ENCODE measurements around the gene NLK. TPM values are rescaled to one million over a fixed set of nuclear protein-coding genes. Genes with fewer than 3 reads are reported as not detected.
A peak's percentile ranks its signal among the peaks of the same experiment; 100 is the strongest.
"Not testable (repeated sequence)": the region's sequence is repeated elsewhere in the genome, so short reads cannot be mapped to it uniquely, and the experiment has no call there.

NLK gene
- total RNA-seq (10 to 100 TPM; 21.4 to 28.1 (median 24.7) TPM), polyA plus RNA-seq (11.7 TPM)
- long read RNA-seq, donor 1, full-length matches to known transcripts, result 16 of 25 reads
- long read RNA-seq, donor 1, partial matches to known transcripts, result 5 of 25 reads
- long read RNA-seq, donor 1, other reads (novel, unspliced or antisense), result 4 of 25 reads
- long read RNA-seq, donor 2, full-length matches to known transcripts, result 13 of 13 reads
- long read RNA-seq, donor 2, partial matches to known transcripts, result 0 of 13 reads
- long read RNA-seq, donor 2, other reads (novel, unspliced or antisense), result 0 of 13 reads
- long read RNA-seq, donor 3, full-length matches to known transcripts, result 45 of 58 reads
- long read RNA-seq, donor 3, partial matches to known transcripts, result 8 of 58 reads
- long read RNA-seq, donor 3, other reads (novel, unspliced or antisense), result 5 of 58 reads
- long read RNA-seq, donor 4, full-length matches to known transcripts, result 14 of 18 reads
- long read RNA-seq, donor 4, partial matches to known transcripts, result 2 of 18 reads
- long read RNA-seq, donor 4, other reads (novel, unspliced or antisense), result 2 of 18 reads

GRCh38 chr17:28042657-28042720, at the start of gene NLK:
Gene NLK (plus strand): TSS chr17:28042677. CDS start chr17:28042874, 197 bp downstream.
- peak within 1 kb of the TSS; percentile 75 for H3K27ac ChIP-seq (ENCODE audit: low read length)
- H3K27me3 ChIP-seq (ENCODE audit: control insufficient read depth, insufficient read depth), result no peaks in the 10 kb centered on the region
- intact Hi-C loops (cut with DNase I), result no loop called here
- 89% methylated on average over 1 of the region's 1 CpG for WGBS
- H3K4me1 ChIP-seq (ENCODE audit: control insufficient read depth, insufficient read depth, low read length), result peaks cover 8% of the 10 kb centered on the region
- DNase-seq, result no peak
- no peaks in the 10 kb centered on the region for H3K9me3 ChIP-seq (ENCODE audit: control insufficient read depth, low read length)
- ATAC-seq, result no peak
- peak within 1 kb of the TSS; percentile 87 for H3K4me3 ChIP-seq (ENCODE audit: low read length)

GRCh38 chr17:27993161-27993695, 49.2 kb upstream of the NLK start:
- Histone ChIP-seq H3K27ac (ENCODE audit: low read length) (no peak overlapping the region), H3K4me1 (ENCODE audit: control insufficient read depth, insufficient read depth, low read length) (no peaks in the 10 kb centered on the region), H3K9me3 (ENCODE audit: control insufficient read depth, low read length) (no peaks in the 10 kb centered on the region), H3K4me3 (ENCODE audit: low read length) (no peak overlapping the region), H3K27me3 (ENCODE audit: control insufficient read depth, insufficient read depth) (peaks cover 2% of the 10 kb centered on the region)
- 74% methylated on average over 3 of the region's 3 CpGs for WGBS
- intact Hi-C loops (cut with DNase I), result no loop called here
- ATAC-seq (no peak), DNase-seq (no peak)

- H3K9me3 ChIP-seq (ENCODE audit: control insufficient read depth, low read length), result no peaks in the 10 kb centered on the region
- no peaks in the 10 kb centered on the region for H3K4me1 ChIP-seq (ENCODE audit: control insufficient read depth, insufficient read depth, low read length)
- ATAC-seq (no peak), DNase-seq (no peak)
- 74% methylated on average over 7 of the region's 7 CpGs for WGBS
- intact Hi-C loops (cut with DNase I), result no loop called here
- H3K4me3 ChIP-seq (ENCODE audit: low read length), result no peak overlapping the region
- no peak overlapping the region for H3K27ac ChIP-seq (ENCODE audit: low read length)
- H3K27me3 ChIP-seq (ENCODE audit: control insufficient read depth, insufficient read depth), result peaks cover 2% of the 10 kb centered on the region
Measured at GRCh38 chr17:27993723-27994310, 48.7 kb upstream of the NLK start.

DNA sequence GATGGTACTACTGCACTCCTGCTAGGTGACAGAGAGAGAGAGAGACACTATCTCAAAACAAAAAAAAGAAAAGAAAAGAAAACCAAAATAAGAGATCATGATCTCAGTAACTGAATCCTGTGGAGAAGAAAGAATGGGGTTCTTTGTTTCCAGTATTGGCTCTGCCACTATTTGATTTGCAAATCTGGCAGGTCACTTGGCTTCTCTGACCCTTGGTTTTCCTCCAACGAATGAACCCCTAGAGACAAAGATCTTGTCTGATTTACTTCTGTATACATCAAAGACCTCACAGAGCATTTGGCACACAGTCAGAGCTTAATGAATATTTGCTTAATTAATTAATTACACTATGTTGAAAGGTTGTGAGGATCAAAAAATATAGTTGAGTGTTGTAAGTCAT, 47.9 kb upstream of the NLK start:
- no peaks in the 10 kb centered on the region for H3K4me1 ChIP-seq (ENCODE audit: control insufficient read depth, insufficient read depth, low read length)
- DNase-seq (no peak), ATAC-seq (no peak)
- no peak overlapping the region for H3K4me3 ChIP-seq (ENCODE audit: low read length)
- peaks cover 2% of the 10 kb centered on the region for H3K27me3 ChIP-seq (ENCODE audit: control insufficient read depth, insufficient read depth)
- no peaks in the 10 kb centered on the region for H3K9me3 ChIP-seq (ENCODE audit: control insufficient read depth, low read length)
- no peak overlapping the region for H3K27ac ChIP-seq (ENCODE audit: low read length)
- WGBS, result 27% methylated on average over 1 of the region's 1 CpG
- intact Hi-C loops (cut with DNase I), result no loop called here

- 51% methylated on average over 1 of the region's 1 CpG for WGBS
- H3K4me1 ChIP-seq (ENCODE audit: control insufficient read depth, insufficient read depth, low read length), result no peaks in the 10 kb centered on the region
- H3K9me3 ChIP-seq (ENCODE audit: control insufficient read depth, low read length), result no peaks in the 10 kb centered on the region
- intact Hi-C loops (cut with DNase I), result no loop called here
- H3K27ac ChIP-seq (ENCODE audit: low read length), result no peak overlapping the region
- DNase-seq (no peak), ATAC-seq (no peak)
- H3K4me3 ChIP-seq (ENCODE audit: low read length), result no peak overlapping the region
- peaks cover 2% of the 10 kb centered on the region for H3K27me3 ChIP-seq (ENCODE audit: control insufficient read depth, insufficient read depth)
Measured at GRCh38 chr17:27995554-27995953, 46.9 kb upstream of the NLK start.

GRCh38 chr17:27996202-27997043, 46.1 kb upstream of the NLK start:
- intact Hi-C loops (cut with DNase I), result no loop called here
- Histone ChIP-seq H3K9me3 (ENCODE audit: control insufficient read depth, low read length) (no peaks in the 10 kb centered on the region), H3K27me3 (ENCODE audit: control insufficient read depth, insufficient read depth) (peaks cover 2% of the 10 kb centered on the region), H3K4me3 (ENCODE audit: low read length) (no peak overlapping the region), H3K4me1 (ENCODE audit: control insufficient read depth, insufficient read depth, low read length) (no peaks in the 10 kb centered on the region), H3K27ac (ENCODE audit: low read length) (no peak overlapping the region)
- ATAC-seq (no peak), DNase-seq (no peak)
- 51% methylated on average over 12 of the region's 12 CpGs for WGBS

GRCh38 chr17:27997044-27997401, 45.5 kb upstream of the NLK start:
- DNase-seq (no peak), ATAC-seq (no peak)
- intact Hi-C loops (cut with DNase I), result no loop called here
- Histone ChIP-seq H3K27ac (ENCODE audit: low read length) (no peak overlapping the region), H3K27me3 (ENCODE audit: control insufficient read depth, insufficient read depth) (peaks cover 2% of the 10 kb centered on the region), H3K4me1 (ENCODE audit: control insufficient read depth, insufficient read depth, low read length) (no peaks in the 10 kb centered on the region), H3K9me3 (ENCODE audit: control insufficient read depth, low read length) (no peaks in the 10 kb centered on the region), H3K4me3 (ENCODE audit: low read length) (no peak overlapping the region)

DNA sequence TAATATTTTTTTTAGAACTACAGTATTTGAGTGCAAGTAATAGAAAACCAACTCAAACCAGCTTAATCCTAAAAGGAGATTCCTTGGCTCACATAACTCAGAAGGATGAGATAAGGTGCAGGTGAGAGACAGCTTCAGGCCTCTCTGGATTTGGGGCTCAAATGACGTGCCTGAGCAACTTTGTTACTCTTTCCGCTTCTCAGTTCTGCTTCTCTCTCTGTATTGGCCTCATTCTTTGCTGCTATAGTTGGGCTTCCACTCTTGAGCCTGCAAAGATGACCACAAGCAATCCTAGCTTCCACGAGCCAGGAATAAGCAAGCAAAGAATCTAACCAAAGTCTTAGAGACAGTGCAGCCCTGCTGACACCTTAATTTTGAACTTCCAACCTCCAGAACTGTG, 45.0 kb upstream of the NLK start:
- no peak for DNase-seq
- ATAC-seq, result no peak
- intact Hi-C loops (cut with DNase I), result no loop called here
- no peak overlapping the region for H3K4me3 ChIP-seq (ENCODE audit: low read length)
- WGBS, result 74% methylated on average over 3 of the region's 3 CpGs
- no peaks in the 10 kb centered on the region for H3K9me3 ChIP-seq (ENCODE audit: control insufficient read depth, low read length)
- no peak overlapping the region for H3K27ac ChIP-seq (ENCODE audit: low read length)
- H3K4me1 ChIP-seq (ENCODE audit: control insufficient read depth, insufficient read depth, low read length), result no peaks in the 10 kb centered on the region
- peaks cover 2% of the 10 kb centered on the region for H3K27me3 ChIP-seq (ENCODE audit: control insufficient read depth, insufficient read depth)

- no peak for ATAC-seq
- no peak for DNase-seq
- H3K4me1 ChIP-seq (ENCODE audit: control insufficient read depth, insufficient read depth, low read length), result no peaks in the 10 kb centered on the region
- H3K9me3 ChIP-seq (ENCODE audit: control insufficient read depth, low read length), result no peaks in the 10 kb centered on the region
- no peak overlapping the region for H3K4me3 ChIP-seq (ENCODE audit: low read length)
- intact Hi-C loops (cut with DNase I), result no loop called here
- H3K27me3 ChIP-seq (ENCODE audit: control insufficient read depth, insufficient read depth), result no peaks in the 10 kb centered on the region
- no peak overlapping the region for H3K27ac ChIP-seq (ENCODE audit: low read length)
- 56% methylated on average over 3 of the region's 3 CpGs for WGBS
Measured at GRCh38 chr17:28001149-28001548, 41.3 kb upstream of the NLK start.

GRCh38 chr17:28004344-28004743, 38.1 kb upstream of the NLK start:
- Histone ChIP-seq H3K4me1 (ENCODE audit: control insufficient read depth, insufficient read depth, low read length) (no peaks in the 10 kb centered on the region), H3K27ac (ENCODE audit: low read length) (no peak overlapping the region), H3K9me3 (ENCODE audit: control insufficient read depth, low read length) (no peaks in the 10 kb centered on the region), H3K27me3 (ENCODE audit: control insufficient read depth, insufficient read depth) (no peaks in the 10 kb centered on the region), H3K4me3 (ENCODE audit: low read length) (no peak overlapping the region)
- DNase-seq (no peak), ATAC-seq (no peak)
- 80% methylated on average over 2 of the region's 2 CpGs for WGBS
- intact Hi-C loops (cut with DNase I), result no loop called here

DNA sequence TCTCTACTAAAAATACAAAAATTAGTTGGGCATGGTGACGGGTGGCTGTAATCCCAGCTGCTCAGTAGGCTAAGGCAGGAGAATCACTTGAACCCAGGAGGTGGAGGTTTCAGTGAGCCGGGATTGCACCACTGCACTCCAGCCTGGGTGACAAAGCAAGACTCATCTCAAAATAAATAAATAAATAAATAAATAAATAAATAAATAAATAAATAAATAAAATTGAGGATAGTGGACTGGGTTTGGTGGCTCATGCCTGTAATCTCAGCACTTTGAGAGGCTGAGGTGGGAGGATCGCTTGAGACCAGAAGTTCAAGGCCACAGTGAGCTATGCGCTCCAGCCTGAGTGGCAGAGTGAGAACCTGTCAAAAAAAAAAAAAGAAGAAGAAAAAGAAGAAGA, 34.6 kb upstream of the NLK start:
- WGBS, result 94% methylated on average over 4 of the region's 4 CpGs
- intact Hi-C loops (cut with DNase I); H3K4me1 ChIP-seq (ENCODE audit: control insufficient read depth, insufficient read depth, low read length); H3K27me3 ChIP-seq (ENCODE audit: control insufficient read depth, insufficient read depth); H3K9me3 ChIP-seq (ENCODE audit: control insufficient read depth, low read length); H3K4me3 ChIP-seq (ENCODE audit: low read length); ATAC-seq; DNase-seq; H3K27ac ChIP-seq (ENCODE audit: low read length): not testable (repeated sequence)

Measured in right cardiac atrium (tissue), 5 donors.